Limb (tissue), 2 donors: ENCODE results near the gene MAP3K2.
A peak's percentile ranks its signal among the peaks of the same experiment; 100 is the strongest.
"Not testable (repeated sequence)": the region's sequence is repeated elsewhere in the genome, so short reads cannot be mapped to it uniquely, and the experiment has no call there.

Experiments
- DNase-seq, 2 donors: peaks; one replicate each; pipeline ENCODE4 v3.0.0-alpha.2; 2016; ENCODE audit errors: extremely low spot score in 2 of 2

MAP3K2 gene

DNA sequence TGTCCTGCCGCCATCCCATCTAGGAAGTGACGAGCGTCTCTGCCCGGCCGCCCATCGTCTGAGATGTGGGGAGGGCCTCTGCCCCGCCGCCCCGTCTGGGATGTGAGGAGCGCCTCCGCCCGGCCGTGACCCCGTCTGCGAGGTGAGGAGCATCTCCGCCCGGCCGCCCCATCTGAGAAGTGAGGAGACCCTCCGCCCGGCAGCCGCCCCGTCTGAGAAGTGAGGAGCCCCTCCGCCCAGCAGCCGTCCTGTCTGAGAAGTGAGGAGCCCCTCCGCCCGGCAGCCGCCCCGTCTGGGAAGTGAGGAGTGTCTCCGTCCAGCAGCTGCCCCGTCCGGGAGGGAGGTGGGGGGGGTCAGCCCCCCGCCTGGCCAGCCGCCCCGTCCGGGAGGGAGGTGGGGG, 34.6 kb downstream of the MAP3K2 start:
- not testable (repeated sequence) for DNase-seq

DNA sequence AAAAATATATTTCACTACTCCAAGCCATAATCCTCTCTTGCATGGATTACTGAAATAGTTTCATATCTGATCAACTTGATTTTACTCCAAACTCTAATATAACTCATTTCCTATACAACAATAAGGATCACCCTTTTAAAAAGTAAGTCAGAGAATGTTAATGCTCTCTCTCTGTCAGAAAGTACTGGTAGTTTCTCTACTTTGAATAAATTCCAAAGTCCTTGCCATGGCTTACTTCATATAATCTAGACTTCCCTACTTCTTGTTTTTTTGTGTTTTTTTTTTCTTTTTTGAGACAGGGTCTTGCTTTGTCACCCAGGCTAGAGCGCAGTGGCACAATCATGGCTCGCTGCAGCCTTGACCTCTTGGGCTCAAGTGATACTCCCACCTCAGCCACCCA, 36.2 kb downstream of the MAP3K2 start:
- no peak for DNase-seq

DNA sequence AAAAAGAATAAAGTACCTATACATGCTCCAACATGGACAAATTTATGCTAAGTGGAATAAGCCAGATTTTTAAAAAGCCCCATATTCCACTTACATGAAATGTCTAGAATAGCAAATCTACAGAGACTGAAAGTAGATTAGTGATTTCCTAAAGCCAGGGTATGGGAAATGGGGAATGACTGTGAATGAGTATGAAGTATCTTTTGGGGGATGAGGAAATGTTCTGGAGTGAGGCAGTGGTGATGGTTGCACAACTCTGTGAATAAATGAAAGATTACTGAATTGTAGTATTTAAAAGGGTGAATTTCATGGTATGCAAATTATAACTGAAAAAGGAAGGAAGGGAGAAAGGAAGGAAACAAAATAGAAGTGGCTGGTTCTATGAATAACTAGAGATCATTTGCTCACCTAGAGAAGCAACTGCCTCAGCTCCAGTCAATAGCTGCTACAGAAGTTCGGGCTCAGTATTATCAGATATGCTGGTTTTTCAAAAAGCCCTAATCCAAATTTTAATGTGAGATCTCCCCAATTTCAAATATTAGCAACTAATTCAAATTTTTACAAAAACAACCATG, 39.3 kb downstream of the MAP3K2 start:
- DNase-seq = no peak

DNA sequence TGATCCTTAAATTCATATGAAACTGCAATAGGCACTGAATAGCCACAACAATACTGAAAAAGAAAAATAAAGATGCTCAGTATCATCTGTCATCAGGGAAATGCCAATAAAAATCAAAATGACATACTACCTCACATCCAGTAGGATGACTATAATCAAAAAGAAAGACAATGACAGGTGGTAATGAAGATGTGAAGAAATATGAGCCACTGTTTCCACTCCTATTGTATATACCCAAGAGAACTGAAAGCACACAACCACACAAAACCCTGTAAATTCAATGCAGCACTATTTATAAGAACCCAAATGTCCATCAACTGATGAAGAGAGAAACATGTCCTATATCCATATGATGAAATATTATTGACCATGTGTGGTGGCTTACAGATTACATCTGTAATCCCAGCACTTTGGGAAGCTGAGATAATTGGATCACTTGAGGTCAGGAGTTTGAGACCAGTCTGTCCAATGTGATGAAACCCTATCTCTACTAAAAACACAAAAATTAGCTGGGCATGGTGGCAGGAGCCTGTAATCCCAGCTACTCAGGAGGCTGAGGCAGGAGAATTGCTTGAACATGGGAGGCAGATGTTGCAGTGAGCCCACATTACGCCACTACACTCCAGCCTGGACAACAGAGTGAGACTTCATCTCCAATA, 39.9 kb downstream of the MAP3K2 start:
- DNase-seq = no peak

DNA sequence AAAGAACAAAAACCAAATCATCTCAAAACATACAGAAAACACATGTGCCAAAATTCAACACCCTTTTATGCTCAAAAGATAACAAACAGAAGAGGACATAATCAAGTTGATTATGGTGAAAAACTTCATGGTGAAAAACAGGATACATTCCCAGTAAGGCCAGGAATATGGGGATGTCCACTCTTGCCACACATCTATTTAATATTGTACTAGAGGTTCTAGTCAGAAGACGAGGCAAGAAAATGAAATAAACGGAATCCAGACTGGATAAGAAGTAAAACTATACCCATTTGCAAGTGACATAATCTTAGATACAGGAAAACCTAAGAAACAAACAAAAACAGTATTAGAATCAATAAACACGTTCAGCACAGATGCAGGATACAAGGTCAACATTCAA, 40.8 kb downstream of the MAP3K2 start:
- DNase-seq = no peak

DNA sequence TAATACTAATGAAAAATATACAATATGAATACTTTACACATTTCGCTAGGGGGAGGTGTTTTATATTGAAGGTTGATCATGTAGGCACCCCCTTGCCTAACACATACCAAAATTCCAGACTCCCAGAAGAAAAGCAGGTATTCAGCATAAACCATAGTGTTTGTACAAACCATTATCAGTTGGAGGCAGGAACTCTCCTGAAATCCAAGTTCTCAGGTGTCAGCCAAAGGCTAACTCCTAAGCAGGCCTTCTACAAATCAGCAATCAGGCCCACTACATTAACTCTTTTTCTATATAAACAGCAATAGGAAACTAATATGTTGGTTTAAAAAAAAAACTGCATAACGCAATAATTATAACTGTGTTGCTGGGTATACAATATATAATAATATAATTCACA, 44.5 kb downstream of the MAP3K2 start:
- DNase-seq = no peak

DNA sequence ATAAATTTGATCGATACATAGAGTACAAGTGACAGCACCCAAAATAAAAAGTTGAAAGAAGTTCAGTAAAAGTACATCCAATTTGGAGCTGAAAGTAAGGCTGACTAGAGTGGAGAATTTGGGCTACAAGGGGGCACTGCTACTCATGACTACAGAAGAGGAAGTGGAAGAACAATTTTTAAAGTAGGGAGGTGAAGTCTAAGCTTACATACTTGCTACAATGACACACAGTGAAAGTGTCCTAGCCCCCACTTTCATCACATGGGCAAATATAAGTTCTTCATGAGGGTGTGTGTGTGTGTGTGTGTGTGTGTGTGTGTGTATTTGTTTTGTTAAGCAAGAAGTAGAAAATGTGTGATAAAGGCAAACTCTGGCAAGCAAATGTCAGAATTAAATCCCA, 45.7 kb downstream of the MAP3K2 start:
- DNase-seq = no peak

DNA sequence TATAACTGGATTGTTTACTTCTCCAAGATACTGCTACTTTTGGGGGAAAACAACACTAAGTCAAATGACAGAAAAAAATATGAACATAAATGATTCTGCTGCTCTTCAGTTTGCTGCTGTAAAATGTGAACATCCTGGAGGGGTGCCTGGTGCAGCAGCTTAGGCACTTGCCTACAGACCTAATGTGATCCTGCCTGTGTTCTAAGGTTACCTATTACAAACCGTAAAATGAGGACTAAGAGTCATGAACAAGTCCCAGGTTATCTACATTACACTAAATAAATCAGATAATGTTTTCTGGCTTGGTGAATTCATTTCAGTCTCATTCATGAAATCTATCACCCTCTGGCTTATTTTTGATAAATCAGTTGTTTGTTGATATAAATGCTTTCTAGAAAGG, 55.4 kb downstream of the MAP3K2 start:
- DNase-seq = no peak

DNA sequence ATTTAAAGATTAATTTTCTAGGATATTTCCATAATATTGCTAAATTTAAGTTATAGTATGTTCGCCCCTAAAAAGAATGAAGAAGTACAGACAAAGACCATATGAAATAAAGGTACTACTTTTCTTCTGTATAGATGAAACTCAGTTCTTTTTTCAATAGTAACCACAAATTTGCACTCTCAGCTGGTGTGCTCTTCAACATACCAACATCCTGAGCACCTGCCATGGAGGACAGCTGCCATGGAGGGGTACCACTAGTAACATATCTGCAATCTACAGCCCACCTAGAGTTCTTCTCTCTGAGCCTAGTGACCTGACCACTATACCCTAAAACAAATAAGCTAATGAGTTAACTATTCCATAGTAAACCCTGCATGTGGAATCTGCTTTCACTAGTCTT, 57.0 kb downstream of the MAP3K2 start:
- no peak for DNase-seq

DNA sequence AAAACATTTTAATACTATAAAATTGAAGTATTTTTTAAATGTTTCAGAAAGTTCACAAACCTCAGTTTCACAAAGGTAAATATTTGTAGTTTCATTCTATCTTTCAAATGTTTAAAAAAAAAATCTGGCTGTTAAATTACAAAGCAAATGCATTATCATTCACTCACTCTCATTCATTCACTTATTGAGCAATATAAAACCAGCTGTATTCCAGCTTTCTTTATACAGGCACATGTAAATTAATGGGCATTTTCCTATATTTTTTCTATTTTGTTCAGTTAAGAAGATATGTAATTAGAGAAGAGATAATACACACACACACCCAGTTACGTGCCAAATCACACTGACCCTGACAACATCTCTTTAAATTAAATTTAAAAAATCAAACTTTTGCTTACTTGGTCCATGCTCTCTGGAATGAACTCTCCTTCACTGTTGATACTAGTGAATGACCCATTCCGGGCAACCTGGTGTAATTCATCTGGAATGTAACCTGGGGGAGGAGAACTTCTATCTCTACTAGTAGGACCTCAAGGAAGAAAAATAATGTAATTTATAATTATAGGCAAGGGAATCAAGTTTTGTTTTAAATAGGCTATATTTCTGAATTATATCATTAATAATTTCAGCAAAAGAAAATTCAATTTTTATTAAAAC, 61.4 kb downstream of the MAP3K2 start:
- no peak for DNase-seq

DNA sequence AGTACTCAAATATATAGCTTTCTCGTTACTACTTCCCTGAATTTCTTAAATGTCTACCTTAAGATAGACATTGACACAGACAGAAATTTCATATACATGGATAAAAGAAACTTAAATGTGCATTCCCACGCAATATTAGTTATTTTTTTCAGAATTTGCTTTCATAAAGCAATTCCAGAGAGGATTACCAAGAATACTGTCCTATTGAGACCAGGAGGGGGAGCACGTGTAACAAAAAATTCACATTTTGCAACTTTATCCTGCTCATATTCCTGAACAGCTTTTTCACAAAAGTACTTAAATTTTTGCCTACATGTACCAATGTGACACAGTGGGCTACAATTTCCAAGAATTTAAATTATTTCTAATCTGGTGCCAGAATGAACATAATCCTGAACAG, 63.1 kb downstream of the MAP3K2 start:
- peak in 1 of 2 donors; percentile 56 for DNase-seq

DNA sequence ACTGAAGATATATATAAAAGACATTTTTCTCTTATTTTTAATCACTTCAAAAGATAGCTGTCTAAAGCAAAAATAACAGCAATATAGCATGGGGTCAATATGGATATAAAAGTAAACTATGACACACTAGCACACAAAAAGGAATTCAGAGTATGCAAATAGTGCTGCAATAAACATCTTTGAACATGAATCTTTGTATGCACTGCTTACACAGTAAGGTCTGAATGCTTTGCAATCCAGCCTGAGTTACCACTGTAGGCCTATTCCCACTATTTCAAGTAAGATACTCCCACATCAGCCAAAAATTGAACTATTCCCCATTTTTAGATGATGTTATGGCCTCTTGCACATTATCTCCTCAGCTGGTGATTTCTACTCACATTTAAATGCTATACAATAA, 66.5 kb downstream of the MAP3K2 start:
- no peak for DNase-seq

DNA sequence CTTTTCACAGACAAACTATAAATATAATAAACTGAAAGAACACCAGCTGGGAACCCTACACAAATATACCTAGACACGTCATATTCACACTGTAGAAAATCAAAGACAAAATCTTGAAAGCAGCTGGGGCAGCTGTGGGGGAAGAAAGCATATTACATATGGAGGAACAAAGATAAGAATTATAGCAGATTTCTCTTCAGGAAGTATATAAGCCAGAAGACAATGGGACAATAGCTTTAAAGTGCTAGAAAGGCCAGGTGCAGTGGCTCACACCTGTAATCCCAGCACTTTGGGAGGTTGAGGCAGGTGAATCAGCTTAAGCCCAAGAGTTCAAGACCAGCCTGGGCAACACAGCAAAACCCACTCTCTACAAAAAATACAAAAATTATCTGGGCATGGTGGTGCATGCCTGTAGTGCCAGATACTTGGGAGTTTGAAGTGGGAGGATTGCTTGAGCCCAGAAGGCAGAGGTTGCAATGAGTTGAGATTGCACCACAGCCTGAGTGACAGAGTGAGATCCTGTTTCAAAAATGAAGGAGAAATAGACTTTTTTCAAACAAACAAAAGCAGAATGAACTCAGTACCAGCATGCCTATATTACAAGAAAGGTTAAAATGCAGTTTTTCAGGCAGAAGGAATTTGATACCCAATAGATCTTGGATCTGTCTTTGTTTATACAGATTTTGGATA, 67.0 kb downstream of the MAP3K2 start:
- DNase-seq = no peak

DNA sequence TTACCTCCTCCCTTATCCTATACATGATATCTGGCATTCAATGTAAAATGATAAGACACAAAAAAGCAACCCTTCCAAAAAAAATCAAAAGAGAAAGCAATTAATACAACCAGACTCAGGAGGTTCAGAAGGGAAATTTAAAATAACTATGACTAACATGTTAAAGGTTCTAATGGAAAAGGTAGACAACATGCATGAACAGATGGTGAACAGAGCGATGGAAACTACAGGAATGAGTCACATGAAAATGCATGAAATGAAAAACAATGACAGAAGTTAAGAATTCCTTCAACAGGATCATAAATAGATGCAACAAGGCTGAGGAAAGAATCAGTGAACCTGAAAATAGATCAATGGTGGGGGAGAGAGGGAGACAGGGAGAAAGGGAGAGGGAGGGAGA, 67.7 kb downstream of the MAP3K2 start:
- no peak for DNase-seq

DNA sequence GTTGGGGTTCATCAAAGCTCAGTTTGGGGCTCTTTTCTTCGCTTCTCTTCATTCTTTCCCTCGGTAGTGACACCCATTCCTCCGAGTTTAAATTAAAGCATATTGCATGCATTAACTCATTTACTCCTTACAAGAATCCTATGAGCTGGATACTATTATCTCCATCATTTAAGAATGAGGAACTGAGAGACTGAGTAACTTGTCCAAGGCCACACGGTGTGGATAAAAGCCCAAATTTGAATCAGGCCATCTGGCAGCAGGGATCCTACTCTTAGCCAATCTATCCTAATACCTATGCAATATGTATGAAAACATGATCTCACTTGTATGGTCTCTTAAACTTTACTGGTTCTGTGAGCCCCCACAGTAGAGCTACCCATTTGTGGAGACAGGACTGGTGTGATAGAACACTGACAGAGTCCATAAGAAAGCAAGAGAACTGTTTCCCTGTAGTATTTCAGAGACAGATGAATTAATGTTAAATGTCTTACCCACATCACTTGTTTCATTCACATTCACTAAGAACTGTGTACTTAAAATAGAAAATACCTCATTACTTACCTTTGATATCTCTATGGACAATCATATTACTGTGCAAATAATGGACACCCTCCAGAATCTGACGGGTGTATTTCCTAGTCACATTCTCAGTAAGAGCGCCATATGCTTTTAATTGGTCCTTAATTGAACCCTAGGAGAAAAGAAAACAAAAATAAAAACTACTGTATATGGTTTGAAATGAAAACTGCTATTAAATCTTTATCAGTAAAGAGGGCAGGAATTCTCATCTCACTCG, 73.4 kb downstream of the MAP3K2 start:
- no peak for DNase-seq

DNA sequence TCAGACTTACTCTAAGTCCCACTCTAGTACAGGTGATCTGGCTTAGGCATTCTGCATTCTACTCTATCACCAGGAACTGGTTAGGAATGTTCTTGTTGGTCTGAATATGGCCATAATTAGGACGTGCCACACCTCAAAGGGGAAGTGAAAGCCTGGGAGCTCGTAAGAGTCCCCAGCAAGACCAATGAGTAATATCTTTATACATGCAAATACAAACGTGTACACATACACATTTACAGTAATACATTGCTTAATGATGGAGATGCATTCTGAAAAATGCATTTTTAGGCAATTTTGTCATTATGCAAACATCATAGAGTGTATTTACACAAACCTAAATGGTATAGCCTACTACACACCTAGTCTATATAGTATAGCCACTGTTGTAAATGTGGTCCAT, 74.4 kb downstream of the MAP3K2 start:
- DNase-seq = no peak

DNA sequence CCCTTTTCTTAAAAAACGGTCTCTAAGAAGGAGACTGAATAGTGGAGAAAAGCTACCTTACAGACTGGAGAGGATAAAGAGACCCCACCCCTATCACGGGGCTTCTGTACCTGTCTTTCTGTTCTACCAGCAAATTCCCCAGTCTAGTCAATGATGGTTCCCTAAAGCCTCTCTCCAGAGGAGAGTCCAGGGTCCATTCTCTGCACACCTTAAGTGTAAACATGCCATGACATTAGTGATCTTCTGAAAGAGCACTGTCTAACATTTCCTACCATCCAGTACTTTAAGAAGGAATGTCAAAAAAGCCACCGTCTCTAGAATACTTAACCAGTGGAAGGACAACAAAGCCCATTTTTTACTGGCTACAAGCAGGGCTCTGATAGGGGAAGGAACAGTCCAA, 76.8 kb downstream of the MAP3K2 start:
- no peak for DNase-seq

DNA sequence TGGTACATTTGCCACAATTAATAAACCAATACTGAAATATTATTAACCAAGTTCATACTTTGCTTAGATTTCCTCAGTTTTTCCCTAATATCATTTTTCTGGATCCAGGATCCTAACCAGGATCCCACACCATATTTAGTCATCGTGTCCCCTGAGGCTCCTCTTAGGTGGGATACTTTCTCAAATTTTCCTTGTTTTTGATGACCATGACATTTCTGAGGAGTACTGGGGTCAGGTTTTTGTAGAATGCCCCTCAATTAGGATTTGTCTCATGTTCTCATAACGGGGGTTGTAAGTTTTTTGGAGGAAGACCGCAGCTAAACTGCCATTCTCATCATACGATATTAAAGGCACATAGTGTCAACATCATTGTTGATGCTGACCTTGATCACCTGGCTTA, 78.3 kb downstream of the MAP3K2 start:
- no peak for DNase-seq

DNA sequence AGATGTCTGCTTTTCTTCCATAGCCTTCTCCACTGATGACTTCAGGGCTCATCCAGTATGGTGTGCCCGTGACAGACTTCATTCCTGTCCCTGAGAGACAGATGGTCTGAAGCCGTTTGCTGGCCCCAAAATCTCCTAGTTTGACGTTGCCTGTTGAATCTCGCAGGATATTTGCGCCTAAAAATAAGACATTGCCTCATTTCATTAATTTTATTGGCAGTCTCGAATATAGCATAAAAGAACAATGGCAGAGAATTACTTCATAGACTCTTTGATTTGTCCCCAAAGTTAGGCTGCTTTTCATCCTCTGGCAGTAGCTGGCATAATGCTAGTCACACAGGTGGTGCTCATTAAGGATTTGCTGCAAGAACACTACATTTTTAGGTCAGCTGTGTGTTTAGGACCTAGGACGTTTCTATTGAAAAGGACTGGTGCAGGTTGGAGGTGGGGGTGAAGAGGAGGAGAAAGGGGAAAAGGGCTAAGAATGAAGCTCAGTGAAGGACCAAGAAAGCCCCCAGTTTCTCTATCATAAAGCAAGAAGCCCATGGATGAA, 79.1 kb downstream of the MAP3K2 start:
- DNase-seq = no peak

DNA sequence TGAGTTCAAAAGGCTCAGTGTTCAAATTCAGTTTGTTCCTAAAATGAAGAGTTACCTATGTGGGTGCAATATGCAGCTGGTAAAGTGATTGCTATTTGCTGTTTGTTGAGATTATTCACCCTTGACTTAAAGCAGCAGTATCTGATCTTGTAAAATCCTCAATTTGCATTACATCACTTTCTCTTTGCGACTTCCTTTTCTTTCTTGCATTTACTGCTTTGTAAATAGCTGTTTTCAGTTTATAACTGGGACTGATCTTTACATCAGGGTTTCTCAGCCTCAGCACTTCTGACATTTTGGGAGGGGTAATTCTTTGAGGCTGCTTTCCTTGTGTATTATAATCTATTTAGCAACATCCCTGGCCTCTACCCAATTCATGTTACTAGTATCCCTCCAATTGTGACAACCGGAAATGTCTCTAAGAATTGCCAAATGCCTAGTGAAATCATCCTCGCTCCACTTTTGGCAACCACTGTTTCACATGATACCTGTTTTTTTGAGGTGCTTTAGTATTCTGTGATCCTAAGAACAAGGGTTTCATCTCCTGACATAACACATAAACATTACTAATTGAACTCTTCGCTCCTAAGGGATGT, 81.7 kb downstream of the MAP3K2 start:
- no peak for DNase-seq

DNA sequence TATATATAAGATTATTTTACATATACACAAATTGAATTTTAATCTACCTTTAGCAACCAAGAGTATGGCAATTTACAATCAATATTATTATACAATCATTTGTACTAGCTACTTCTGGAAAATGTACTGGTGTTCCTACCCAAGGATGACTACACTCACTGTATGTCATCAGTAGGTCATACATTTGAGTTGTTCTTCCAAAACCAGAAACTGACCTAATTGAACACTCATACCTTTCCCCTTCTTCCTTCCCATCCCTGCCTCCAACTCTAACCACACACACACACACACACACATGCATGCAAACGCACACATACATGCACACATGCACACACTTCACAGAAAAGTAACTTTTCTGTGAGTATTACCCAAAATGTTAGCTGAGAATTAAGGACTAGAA, 85.6 kb downstream of the MAP3K2 start:
- DNase-seq = no peak
